DOHH2 (cell line): Measurements from ENCODE around the gene DENND1B.
"Not testable (repeated sequence)": the region's sequence is repeated elsewhere in the genome, so short reads cannot be mapped to it uniquely, and the experiment has no call there.

Experiments used
- CTCF ChIP-seq: fragments of 200-600 bp; sonication (generic); IDR thresholded peaks from one replicate; pipeline ENCODE4 v1.5.1; 2014; ENCODE audit warnings: antibody characterized with exemption, mild to moderate bottlenecking, low read depth, low read length; ENCODE audit not compliant: poor library complexity, severe bottlenecking
- EZH2phosphoT487 ChIP-seq: fragments of 200-600 bp; sonication (generic); IDR thresholded peaks from 2 replicates; pipeline ENCODE4 v1.6.1; 2017; ENCODE audit warnings: borderline replicate concordance, mild to moderate bottlenecking, antibody characterized with exemption, low read length, moderate library complexity, mixed read lengths

- not testable (repeated sequence) for TF ChIP-seq CTCF, EZH2phosphoT487
Measured at GRCh38 chr1:197575531-197575930, 199.7 kb downstream of the DENND1B start.
